HG03025 (cell line): ENCODE data around the gene C11orf98.
A peak's percentile ranks its signal among the peaks of the same experiment; 100 is the strongest.
"Not testable (repeated sequence)": the region's sequence is repeated elsewhere in the genome, so short reads cannot be mapped to it uniquely, and the experiment has no call there.

Experiments
- ATAC-seq: cut with Tn5 transposase; IDR thresholded peaks from one replicate; pipeline ENCODE4 v1.9.1; 2021; ENCODE audit warnings: mild to moderate bottlenecking, moderate library complexity; ENCODE audit not compliant: unreplicated experiment, low FRiP score

Gene C11orf98

GRCh38 chr11:62687508-62688396 lies 22.7 kb upstream of the C11orf98 start:
- ATAC-seq, result no peak

GRCh38 chr11:62682518-62682917 lies 17.5 kb upstream of the C11orf98 start:
- ATAC-seq, result no peak

GRCh38 chr11:62680825-62681240 lies 15.8 kb upstream of the C11orf98 start:
- ATAC-seq, result no peak

- ATAC-seq, result no peak
These were observed 14.0 kb upstream of the C11orf98 start, which contains the start of gene UBXN1 for GRCh38 chr11:62678770-62679696. Gene UBXN1, minus strand, starts transcription at chr11:62679073. Its CDS starts 150 bp downstream, at chr11:62678923.

- no peak for ATAC-seq
These were observed 13.4 kb upstream of the C11orf98 start for GRCh38 chr11:62678433-62678769.

GRCh38 chr11:62677714-62678113 lies 12.7 kb upstream of the C11orf98 start:
- ATAC-seq, result no peak

GRCh38 chr11:62677156-62677555 lies 12.1 kb upstream of the C11orf98 start:
- no peak for ATAC-seq

GRCh38 chr11:62676698-62677097 lies 11.7 kb upstream of the C11orf98 start:
- no peak for ATAC-seq

GRCh38 chr11:62675415-62675814 lies 10.4 kb upstream of the C11orf98 start:
- not testable (repeated sequence) for ATAC-seq

- ATAC-seq, result no peak
These were observed 8.2 kb upstream of the C11orf98 start for GRCh38 chr11:62673196-62673525.

- peak; percentile 42 for ATAC-seq
These were observed 6.8 kb upstream of the C11orf98 start, which contains the start of the genes LBHD1 and UQCC3 for GRCh38 chr11:62671608-62672389. Gene LBHD1, minus strand, starts transcription at chr11:62672267. Its CDS starts 2,236 bp downstream, at chr11:62670031. Gene UQCC3, plus strand, starts transcription at chr11:62671673. Its CDS starts 73 bp downstream, at chr11:62671746.

- peak; percentile 3 for ATAC-seq
These were observed 6.2 kb upstream of the C11orf98 start for GRCh38 chr11:62671236-62671607.

- no peak for ATAC-seq
These were observed 4.6 kb upstream of the C11orf98 start for GRCh38 chr11:62669420-62670161.

- no peak for ATAC-seq
These were observed 2.5 kb upstream of the C11orf98 start for GRCh38 chr11:62667460-62667859.

GRCh38 chr11:62666259-62666926 lies 1.4 kb upstream of the C11orf98 start:
- ATAC-seq, result no peak

- no peak for ATAC-seq
These were observed 719 bp upstream of the C11orf98 start for GRCh38 chr11:62665599-62666258.

GRCh38 chr11:62664405-62665074 lies 470 bp downstream of the C11orf98 start:
- ATAC-seq, result peak; percentile 29

GRCh38 chr11:62656796-62657429 lies 8.1 kb downstream of the C11orf98 start:
- ATAC-seq, result no peak
